ENCODE data around the gene COPZ1.
A peak's percentile ranks its signal among the peaks of the same experiment; 100 is the strongest.

GRCh38 chr12:54287261-54288157 lies 37.4 kb upstream of the COPZ1 start:
- TF ChIP-seq ATF3 (IDR thresholded peaks at IDR 0.05), result no peak
- peak; percentile 34; the same call in 1 of the 2 replicates for TF ChIP-seq ATF3 (CRISPR knock-in tag; conservative IDR thresholded peaks at IDR 0.05)
- no peak; the same call in 1 of the 2 replicates for TF ChIP-seq SMC3 (conservative IDR thresholded peaks at IDR 0.05; ENCODE audit: insufficient read depth, low read depth, low read length)
- TF ChIP-seq THRA (IDR thresholded peaks at IDR 0.05), result no peak
- TF ChIP-seq ZNF780A (CRISPR knock-in tag; IDR thresholded peaks at IDR 0.05), result peak; percentile 31; the same call in 1 of the 2 replicates
- TF ChIP-seq PCBP2 (IDR thresholded peaks at IDR 0.05; ENCODE audit: low read depth, low read length, poor library complexity, severe bottlenecking), result no peak
- TF ChIP-seq CREB1 (IDR thresholded peaks at IDR 0.05), result peak; percentile 27; the same call in 1 of the 2 replicates
- TF ChIP-seq CREB1 (CRISPR knock-in tag; IDR thresholded peaks at IDR 0.05), result 0 out of 2 replicates have a peak, but pooled peaks have one; percentile 52
- TF ChIP-seq CTCF (IDR thresholded peaks at IDR 0.05 in 2 of 3, conservative IDR thresholded peaks at IDR 0.05 in 1 of 3; ENCODE audit: insufficient read depth in 2 of 3, low read depth in 1 of 3, low read length in 3 of 3), result no peak
- TF ChIP-seq SAP30 (IDR thresholded peaks at IDR 0.05; ENCODE audit: borderline replicate concordance, insufficient read depth, low read depth, low read length, poor library complexity, severe bottlenecking), result no peak
- peak; percentile 91 for TF ChIP-seq POLR2AphosphoS2 (IDR thresholded peaks at IDR 0.05; ENCODE audit: low read length)
- TF ChIP-seq FIP1L1 (IDR thresholded peaks at IDR 0.05; ENCODE audit: low read depth, low read length, poor library complexity, severe bottlenecking), result no peak
- TF ChIP-seq CHD1 (IDR thresholded peaks at IDR 0.05; ENCODE audit: low read length), result peak; percentile 70
